ENCODE measurements around the gene NECAP2.

NECAP2 gene, protein sequence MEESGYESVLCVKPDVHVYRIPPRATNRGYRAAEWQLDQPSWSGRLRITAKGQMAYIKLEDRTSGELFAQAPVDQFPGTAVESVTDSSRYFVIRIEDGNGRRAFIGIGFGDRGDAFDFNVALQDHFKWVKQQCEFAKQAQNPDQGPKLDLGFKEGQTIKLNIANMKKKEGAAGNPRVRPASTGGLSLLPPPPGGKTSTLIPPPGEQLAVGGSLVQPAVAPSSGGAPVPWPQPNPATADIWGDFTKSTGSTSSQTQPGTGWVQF
- total RNA-seq, result 142 reads per million, percentile 88 among the genes with 10 or more reads in this experiment

DNA sequence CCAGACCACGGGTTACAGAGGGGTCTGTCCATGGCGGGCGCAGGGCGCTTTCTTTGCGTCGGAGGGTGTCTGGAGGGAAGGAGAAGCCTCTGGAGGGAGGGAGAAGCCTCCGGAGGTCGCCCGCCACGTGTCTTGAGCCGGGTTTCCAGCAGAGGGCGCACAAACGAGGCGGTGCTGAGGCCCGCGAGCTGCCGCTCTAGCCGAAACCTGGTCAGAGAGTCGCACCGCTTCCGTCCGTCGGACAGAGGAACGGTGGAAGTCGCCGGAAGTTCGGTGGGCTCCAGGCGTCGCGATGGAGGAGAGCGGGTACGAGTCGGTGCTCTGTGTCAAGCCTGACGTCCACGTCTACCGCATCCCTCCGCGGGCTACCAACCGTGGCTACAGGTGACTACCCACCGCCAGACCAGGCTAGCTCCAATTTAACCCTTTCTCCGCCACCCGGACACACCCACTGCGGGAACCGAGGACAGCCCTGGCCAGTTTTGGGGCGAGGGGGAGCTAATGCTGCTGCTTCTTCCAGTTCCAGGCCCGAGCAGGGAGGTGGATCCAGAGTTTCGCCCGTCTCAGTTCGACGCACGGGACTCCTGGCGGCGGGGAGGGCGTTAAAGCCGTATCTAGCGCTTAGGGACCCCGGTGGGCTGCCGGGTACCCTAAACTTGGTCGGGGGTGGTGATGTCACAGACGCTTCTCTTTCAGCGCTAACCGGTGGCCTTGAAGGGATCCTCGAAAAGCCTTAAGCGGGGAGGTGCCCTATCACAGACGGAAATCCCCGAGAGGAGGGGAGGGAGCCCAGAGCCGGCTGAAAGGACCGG, at the start of gene NECAP2:
NECAP2 (plus strand) TSS at position 255 of the 812 bp plus-strand sequence; CDS start at position 293, 38 bp downstream.
- peak; percentile 93 for DNase-seq

DNA sequence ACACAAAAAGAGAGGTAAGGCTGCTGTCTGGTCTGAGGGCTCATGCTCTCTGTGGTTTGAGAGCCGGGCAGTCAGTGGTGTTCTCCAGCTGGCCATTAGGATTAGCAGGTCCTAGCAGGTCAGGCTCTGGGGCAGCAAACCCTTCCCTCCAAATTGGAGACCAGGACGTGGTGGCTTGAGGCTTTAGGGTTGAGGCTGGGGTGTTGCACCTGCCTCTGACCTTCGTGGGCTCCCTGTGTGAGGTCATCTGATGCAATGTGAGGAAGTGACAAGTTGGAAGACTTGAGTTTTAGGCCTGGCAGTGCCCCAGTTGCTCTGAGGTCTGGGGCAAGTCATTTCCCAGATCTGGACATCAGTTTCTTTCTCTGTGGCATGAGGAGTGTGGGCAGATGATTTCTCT, 49.1 kb upstream of the NECAP2 start:
- DNase-seq, result no peak

DNA sequence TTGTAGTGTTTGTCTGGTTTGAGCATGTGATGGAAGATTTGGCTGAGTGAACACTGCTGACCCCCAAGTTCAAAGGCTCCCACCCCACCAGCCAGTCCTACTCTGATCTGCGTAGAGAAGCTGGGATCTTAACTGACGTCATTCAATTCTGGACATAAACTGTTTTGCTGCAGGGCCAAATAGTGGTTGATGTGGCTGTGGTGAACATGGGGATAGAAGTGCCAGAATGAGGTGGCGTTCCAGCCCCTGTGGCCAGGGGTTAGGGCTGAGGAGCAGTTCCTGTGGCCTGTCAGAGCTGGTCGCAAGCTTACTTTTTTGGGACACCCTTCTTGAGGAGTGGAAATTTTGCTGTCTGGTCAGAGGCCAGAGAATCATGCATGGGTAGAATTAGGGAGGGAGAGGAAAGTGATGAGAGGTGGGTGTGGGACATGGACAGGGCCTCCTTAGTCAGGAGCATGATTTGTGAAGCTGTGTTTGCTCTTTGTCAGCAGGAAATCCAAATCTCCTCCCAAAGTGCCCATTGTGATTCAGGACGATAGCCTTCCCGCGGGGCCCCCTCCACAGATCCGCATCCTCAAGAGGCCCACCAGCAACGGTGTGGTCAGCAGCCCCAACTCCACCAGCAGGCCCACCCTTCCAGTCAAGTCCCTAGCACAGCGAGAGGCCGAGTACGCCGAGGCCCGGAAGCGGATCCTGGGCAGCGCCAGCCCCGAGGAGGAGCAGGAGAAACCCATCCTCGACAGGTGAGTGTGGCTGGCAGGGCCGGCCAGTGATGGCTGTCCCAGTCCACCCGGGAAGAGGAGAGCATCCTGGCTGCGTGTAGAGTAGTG, 47.6 kb upstream of the NECAP2 start:
- no peak for DNase-seq

DNA sequence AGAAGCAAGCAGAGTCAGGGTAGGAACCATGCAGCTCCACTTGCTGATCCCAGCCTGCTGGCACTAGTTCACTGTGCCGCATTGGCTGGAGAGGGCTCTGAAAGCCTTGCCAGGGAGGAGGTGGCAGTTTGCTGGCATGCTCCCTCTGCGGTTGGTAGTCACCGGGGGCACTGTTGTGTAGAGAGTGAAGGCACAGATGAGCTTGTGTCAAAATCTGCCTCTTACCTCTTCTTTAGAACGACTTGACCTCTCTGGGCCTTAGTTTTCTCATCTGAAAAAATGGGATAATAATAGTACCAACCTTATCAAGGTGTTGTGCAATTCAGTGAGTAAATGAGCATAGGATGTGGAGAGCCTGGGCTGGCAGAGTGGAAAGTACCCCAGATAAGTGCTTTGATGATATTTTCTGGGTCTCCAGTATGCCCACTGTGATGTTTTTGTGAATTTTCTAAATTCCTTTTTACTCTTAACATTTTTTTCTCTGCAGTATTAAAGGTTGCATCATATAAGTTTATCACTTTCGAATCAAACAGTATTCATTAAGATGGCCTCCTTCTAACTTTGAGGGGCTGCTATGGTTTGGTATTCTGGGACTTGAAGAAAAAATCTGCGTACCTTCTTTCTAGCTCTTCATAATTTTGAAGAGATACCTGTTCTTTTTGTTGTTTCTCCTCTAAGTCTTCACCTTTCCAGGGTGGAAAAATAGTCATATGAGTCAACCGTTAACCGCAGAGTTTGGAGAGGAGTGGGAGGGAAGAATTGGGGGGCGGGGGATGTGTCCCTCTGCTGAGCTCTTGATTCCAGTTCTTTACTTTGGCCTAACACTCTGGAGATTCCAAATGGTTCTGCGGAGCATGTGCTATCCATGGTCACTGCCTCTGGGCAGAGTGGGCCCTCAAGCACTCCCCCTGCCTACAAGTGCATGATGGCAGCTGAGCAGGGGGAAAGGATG, 46.7 kb upstream of the NECAP2 start:
- DNase-seq, result no peak

DNA sequence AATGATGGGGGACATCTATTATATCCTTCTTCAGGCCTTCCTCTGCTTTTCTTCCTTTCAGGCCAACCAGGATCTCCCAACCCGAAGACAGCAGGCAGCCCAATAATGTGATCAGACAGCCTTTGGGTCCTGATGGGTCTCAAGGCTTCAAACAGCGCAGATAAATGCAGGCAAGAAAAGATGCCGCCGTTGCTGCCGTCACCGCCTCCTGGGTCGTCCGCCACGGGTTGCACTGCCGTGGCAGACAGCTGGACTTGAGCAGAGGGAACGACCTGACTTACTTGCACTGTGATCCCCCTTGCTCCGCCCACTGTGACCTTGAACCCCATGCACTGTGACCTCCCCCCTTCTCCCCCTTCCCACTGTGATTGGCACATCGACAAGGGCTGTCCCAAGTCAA, 45.5 kb upstream of the NECAP2 start:
- DNase-seq, result no peak

DNA sequence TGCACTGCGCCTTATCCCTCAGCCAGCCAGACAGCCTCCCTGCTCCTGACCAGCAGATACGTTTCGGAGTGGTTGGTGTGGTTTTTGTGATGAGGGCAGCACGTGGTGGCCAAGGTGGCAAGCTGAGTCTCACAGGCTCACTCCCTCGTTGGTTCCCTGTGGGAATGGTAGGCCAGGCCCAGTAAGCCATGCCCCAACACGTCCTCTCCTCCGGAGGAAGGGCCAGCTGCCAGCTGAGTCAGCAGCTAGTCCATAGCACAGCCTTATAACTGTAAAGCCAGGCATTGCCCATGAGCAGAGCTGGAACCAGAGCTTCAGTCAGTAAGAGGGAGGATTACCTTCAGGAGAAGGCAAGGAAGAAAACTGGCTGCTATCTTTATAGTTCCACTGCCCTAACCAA, 43.9 kb upstream of the NECAP2 start:
- no peak for DNase-seq

DNA sequence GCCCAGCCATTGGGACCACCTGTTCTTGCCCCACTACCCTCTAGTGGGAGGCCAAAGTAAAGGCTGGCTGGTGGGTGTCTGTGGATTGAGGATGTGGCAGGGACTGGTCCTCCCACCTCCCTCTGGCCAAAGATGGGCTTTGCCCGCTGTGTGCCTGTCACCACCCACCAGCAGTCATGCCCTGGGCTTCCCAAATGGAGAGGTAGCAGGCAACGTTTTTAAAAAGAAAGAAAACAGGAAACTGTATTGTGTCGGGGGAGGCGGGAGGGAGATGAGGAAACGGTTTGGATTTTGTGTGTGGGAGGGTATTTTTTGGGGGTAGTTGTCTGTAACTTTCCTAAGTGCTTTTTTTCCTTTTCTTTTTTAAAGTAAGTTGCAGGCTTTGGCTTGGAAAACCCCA, 43.4 kb upstream of the NECAP2 start:
- DNase-seq, result no peak

DNA sequence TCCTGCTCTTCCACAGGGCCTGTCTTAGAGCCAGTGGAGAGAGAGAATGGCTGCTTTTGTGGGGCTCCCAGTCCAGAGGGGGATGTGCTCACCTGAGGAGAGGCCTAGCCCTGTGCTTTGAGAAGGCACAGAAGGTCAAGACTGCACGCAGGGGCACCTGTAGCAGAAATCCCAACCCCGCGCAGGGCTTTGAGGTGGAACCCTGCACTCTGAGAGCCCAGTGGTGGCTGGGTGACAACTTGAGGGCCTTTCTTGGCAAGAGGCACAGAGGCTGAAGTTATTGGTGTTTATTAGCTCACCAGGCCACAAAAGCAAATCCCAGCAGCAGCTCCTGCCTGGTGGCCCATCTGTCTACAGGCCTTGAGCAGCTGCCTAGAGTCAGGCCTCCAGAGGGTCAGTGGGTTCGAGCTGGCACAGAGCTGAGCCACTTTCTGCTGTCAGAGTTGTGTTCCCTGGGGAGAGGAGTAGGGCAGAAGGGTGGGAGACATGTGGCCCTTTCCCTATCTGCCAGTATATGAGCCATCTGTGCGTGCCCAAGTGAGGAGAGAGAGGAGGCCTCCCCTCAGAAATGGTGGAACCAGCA, 42.1 kb upstream of the NECAP2 start:
- DNase-seq, result no peak

DNA sequence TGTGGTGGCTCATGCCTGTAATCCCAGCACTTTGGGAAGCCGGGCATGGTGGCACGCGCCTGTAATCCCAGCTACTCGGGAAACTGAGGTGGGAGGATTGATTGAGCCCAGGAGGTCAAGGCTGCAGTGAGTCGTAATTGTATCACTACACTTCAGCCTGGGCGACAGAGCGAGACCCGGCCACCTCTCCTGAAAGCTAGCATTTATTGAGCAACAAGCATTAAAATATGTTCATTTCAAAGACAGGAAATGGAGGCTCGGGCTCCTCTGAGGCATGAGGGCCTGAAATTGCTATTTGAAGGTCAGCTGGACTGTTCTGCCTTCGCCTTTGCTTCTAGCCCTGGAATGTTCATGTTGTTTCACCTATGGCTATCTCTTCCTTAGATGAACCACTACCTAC, 37.8 kb upstream of the NECAP2 start:
- DNase-seq, result no peak

DNA sequence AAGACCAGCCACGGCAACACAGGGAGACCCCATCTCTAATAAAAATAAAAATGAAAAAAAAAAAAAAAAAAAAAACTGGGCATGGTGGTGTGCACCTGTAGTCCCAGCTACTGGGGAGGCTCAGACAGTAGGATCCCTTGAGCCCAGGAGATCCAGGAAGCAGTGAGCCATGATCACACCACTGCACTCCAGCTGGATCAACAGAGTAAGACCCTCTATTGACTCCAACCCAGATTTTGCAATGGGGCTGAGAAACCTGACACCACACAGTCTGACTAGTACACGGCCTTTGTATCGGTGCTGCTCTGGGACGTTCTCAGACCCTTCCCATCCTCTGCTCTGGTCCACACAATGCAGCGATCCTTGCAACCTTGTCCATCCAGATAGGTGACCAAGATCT, 35.1 kb upstream of the NECAP2 start:
- no peak for DNase-seq

DNA sequence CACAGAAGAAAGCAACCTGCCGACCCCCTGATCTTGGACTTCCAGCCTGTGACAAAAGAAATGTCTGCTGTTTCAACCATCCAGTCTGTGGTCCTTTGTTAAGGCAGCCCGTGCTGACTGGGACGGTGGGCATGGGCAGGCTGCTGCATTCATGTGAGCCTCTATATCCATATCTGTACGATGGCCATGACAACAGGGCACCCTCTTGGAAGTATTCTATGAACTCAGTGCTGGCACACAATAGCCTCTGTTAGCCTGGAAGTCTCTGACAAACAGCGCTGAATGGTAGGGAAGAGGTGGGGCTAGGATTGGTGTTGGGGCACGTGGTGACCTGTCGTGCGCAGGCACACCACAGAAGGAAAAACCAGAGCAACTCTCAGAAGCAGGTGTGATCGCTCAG, 33.7 kb upstream of the NECAP2 start:
- no peak for DNase-seq

DNA sequence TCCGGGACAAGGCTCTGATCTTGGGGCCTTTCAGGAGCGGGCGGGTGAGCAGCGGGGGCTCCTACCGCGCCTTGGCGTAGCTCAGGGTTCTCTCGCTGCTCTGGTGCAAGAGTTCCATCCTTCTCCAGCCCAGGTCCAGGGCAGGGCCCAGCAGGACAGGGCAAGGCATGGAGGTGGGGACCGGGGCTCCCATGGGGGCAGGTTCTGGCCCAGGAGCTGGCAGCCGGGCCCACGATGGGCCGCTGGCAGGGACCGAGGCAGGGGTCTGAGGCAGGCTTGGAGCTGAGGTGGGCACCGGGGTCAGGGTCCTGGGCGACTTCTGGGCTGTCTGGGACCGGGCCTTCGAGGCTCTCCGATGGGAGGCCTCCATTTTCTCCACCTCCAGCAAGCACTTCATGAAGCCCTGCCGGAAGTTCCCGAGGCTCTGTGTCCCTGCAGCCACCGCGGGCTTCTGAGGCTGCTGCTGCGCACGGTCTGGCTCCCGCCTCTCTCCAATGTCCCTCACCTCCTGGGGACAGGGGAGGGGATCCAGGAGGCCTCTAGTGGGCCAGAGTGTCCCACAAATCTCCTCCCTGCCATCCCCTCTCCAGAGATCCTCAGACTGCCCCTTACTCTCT, 30.9 kb upstream of the NECAP2 start:
- no peak for DNase-seq

DNA sequence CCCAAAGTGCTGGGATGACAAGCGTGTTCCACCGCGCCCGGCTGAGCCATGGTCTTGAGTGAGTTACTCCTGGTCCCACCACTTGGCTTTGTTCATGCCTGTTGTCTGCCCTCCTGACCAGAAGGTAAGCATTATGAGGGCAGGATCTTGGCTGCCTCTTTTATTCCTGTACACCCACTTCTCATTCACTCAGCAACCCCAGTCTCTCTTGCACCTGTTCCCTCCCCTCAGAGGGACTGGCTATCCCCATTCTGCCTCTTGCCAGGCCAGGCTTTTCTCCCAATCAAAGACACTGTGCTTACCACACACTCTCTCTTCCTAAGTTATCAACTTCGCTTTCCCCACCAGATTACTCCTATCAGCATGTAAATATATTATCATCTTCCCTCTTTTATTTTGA, 29.7 kb upstream of the NECAP2 start:
- no peak for DNase-seq

DNA sequence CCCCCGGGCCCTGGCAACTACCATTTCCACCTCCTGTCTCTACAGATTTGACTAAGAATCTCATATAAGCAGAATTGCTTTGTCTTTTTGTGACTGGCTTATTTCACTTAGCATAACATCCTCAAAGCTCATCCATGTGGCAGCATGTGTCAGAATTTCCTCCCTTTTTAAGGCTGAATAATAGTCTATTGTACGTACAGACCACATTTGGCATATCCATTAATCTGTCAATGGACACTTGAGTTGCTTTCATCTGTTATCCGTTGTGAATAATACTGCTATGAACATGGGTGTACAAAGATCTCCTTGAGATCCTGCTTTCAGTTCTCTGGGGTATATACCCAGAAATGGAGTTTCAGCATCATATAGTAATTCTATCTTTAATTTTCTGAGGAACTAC, 27.3 kb upstream of the NECAP2 start:
- no peak for DNase-seq

DNA sequence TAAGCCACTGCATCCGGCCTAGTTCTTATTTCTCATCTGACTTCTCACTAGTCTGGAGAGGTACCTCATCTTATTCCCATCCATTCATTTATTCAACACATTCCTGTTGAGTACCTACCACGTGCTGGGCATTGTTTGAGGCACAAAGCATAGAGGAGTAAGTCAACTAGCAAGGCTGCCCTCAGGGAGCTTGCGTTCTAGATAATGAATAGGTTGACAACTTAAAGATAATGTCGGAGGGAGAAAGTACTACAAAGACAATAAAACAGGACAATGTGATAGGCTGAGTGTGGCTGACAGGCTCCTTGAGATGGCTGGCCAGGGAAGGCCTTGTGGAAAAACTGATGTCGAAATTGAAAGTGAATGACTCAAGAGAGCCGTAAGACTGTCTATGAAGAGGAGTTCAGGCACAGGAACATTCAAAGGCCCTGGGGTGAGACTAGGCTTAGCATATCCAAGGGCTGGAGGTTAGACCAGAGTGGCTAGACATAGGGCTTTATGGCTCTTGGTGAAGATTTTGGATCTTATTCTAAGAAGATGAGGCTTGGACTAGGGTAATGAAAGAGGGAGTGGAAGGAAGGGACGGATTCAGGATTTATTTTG, 21.6 kb upstream of the NECAP2 start:
- no peak for DNase-seq

DNA sequence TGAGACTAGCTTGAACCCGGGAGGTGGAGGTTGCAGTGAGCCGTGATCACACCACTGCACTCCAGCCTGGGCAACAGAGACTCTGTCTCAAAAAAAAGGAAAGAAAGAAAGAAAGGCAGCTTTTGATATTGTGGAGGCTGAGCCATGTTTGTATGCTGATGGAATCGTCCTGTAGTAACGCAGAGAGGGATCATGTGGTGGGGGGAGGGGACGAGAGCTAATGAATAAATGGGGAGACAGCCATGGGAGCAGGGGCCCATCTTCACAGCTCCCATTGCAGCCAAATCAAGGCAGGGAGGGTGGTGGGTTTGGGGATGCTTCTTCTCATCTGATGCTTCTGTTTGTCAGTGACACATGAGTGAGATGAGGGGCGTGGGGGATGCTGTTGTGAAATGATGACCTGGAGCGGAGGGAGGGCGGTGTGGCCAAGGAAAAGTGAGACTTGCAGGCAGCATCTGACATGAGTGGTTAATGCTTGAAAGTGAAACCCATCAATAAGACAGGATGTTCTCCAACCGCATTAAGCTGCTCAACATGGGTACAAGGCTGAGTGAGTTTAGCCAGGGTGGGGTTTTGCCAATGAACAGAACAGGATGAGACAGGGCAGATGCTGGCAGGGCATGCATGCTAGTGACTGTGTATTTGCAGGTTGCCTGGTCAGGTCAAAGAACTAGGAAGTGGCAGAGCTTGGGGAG, 20.0 kb upstream of the NECAP2 start:
- peak; percentile 20 for DNase-seq

DNA sequence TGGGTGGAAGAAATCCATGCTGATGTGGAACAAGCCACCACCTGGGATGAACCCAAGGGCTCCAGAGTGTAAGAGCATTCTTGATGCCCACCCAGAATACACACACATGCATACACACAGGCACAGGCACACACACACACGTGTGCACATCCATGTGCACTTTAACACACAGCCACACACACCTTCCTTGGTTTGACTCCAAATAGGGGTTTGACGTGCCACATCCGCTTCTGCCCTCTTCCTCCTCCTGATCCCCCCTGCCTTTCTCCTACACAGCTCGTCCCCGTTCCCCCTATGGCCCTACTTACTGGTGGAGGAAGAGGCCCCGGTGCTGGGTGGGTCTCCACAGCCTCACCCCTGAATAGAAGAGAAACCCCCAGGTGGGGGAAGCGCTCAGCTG, 19.3 kb upstream of the NECAP2 start:
- no peak for DNase-seq

DNA sequence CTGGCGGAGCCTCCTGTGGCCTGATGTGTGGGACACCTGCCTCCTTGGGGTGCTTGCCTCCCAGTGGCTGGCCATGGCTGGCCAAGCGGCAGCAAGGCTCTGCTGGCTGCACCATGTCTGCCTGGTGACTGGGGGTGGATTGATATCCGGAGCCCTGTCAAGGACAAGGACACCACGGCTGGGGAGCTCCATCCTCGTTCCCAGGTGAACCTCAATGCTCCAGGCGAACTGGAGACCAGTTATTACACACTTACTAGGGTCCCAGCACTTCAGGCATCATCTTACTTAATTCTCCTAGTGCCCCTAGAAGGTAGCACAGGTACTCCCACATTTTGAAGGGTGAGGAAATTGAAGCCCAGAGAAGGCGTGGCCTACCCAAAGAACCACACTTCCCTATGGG, 18.5 kb upstream of the NECAP2 start:
- no peak for DNase-seq

DNA sequence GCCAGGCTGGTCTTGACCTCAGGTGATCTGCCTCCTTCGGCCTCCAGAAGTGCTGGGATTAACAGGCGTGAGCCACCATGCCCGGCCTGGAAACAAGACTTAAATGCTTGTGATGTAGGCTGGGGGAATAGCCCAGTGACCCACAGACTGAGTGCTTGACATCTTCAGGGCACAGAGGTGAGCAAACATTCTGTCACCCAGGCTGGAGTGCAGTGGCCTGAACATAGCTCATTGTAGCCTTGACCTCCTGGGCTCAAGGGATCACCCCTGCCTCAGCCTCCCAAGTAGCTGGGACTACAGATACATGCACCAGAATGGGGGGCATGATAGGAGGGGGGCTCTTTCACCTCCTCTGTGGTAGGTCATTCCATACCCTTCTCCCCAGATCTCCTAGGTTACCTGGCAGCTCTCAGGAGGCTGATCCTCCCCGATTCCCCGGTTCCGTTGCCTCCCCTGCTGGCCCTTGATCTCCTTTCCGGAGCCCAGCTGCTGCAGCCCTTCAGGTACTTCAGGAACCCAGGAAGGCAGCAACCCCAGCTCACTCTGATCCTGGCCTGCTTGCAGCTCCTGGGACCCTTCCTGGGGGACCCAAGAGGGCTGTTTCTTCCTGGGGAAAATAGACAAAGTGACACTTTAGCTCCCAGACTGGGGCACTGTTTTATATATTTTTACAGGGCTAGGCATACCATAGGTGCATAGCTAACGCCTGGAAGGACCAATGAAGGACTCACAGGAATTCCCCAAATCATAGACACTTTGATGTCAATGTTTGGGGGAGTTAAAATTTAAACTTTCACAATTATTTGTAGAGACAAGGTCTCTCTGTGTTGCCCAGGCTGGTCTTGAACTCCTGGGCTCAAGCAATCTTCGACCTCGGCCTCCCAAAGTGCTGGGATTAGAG, 15.1 kb upstream of the NECAP2 start:
- DNase-seq, result no peak

Data from effector CD4-positive, alpha-beta T cell (primary cell).